CD8-positive, alpha-beta memory T cell (primary cell): Measurements from ENCODE around the gene SORD. TPM values are rescaled to one million over a fixed set of nuclear protein-coding genes. Genes with fewer than 3 reads are reported as not detected.
"Not testable (repeated sequence)": the region's sequence is repeated elsewhere in the genome, so short reads cannot be mapped to it uniquely, and the experiment has no call there.

Source experiments
- CTCF ChIA-PET: fragments of 350-600 bp; sonication (Branson Sonifier 250); formaldehyde crosslinking; loops from one replicate; lab custom pipeline; 2021; ENCODE audit warnings: antibody characterized with exemption; lab: Charles Lee
- POLR2A ChIA-PET: fragments of 350-600 bp; sonication (Branson Sonifier 250); formaldehyde crosslinking; loops from one replicate; lab custom pipeline; 2021; ENCODE audit warnings: antibody characterized with exemption; lab: Charles Lee
- DNase-seq, 5 donors: peaks; one replicate each; pipeline versions ENCODE4 v3.0.0 to v3.0.0-alpha.2; 2020 to 2022; ENCODE audit warnings: mixed read lengths in 1 of 5
- H3K27ac ChIP-seq: one replicate; pipeline ENCODE4 v1.7.0; 2013; ENCODE audit warnings: low read depth, mild to moderate bottlenecking, low read length, moderate library complexity
- H3K27me3 ChIP-seq: 2 replicates; pipeline ENCODE4 v1.7.0; 2013; ENCODE audit warnings: low read length, mild to moderate bottlenecking; ENCODE audit not compliant: insufficient read depth, poor library complexity, severe bottlenecking
- H3K36me3 ChIP-seq: 2 replicates; pipeline ENCODE4 v1.7.0; 2013; ENCODE audit warnings: mild to moderate bottlenecking, low read length, moderate library complexity; ENCODE audit not compliant: insufficient read depth
- H3K4me1 ChIP-seq: 2 replicates; pipeline ENCODE4 v1.7.0; 2013; ENCODE audit warnings: mild to moderate bottlenecking, low read length, moderate library complexity; ENCODE audit not compliant: insufficient read depth
- H3K4me3 ChIP-seq: 2 replicates; pipeline ENCODE4 v1.7.0; 2013; ENCODE audit warnings: mild to moderate bottlenecking, low read length
- H3K9me3 ChIP-seq: 2 replicates; pipeline ENCODE4 v1.7.0; 2013; ENCODE audit warnings: mild to moderate bottlenecking, low read length
- H3K27ac Mint-ChIP-seq, 8 donors: one replicate each; pipeline ENCODE4 v1.8.0; 2020 to 2021; ENCODE audit warnings: mixed read lengths in 8 of 8, mild to moderate bottlenecking in 6 of 8, inconsistent platforms in 3 of 8, moderate library complexity in 3 of 8
- H3K27me3 Mint-ChIP-seq, 2 donors: one replicate each; pipeline ENCODE4 v1.8.0; 2020 to 2021; ENCODE audit warnings: mixed read lengths in 2 of 2, mild to moderate bottlenecking in 1 of 2, moderate library complexity in 1 of 2
- H3K36me3 Mint-ChIP-seq, 3 donors: one replicate each; pipeline ENCODE4 v1.8.0; 2020 to 2021; ENCODE audit warnings: mixed read lengths in 3 of 3, inconsistent platforms in 1 of 3, mild to moderate bottlenecking in 1 of 3
- H3K4me1 Mint-ChIP-seq, 3 donors: one replicate each; pipeline ENCODE4 v1.8.0; 2020 to 2021; ENCODE audit warnings: mixed read lengths in 3 of 3, inconsistent platforms in 1 of 3, mild to moderate bottlenecking in 1 of 3
- H3K4me3 Mint-ChIP-seq, 7 donors: one replicate each; pipeline ENCODE4 v1.8.0; 2020 to 2021; ENCODE audit warnings: mixed read lengths in 7 of 7, mild to moderate bottlenecking in 6 of 7, moderate library complexity in 4 of 7, inconsistent platforms in 2 of 7
- H3K9me3 Mint-ChIP-seq, 5 donors: one replicate each; pipeline ENCODE4 v1.8.0; 2020 to 2022; ENCODE audit warnings: mixed read lengths in 5 of 5, mild to moderate bottlenecking in 3 of 5, moderate library complexity in 2 of 5, inconsistent platforms in 1 of 5
- polyA plus RNA-seq: library from polyadenylated mRNA; unstranded; fragments of 300-500 nt; fragmentation: Illumina TruSeq; gene quantifications from one replicate; pipeline ENCODE4 v1.2.3, GENCODE V29; 2021
- total RNA-seq, 2 experiments: library from RNA; stranded (reverse); gene quantifications; one replicate each; pipeline ENCODE4 v1.2.3, GENCODE V29; 2021

The SORD gene
- total and polyA plus RNA-seq, 3 experiments from 2014 or later, result 7.8 to 23.1 (median 23.0) TPM

GRCh38 chr15:44988184-44988869 is 34.7 kb upstream of the SORD start:
- CTCF ChIA-PET, H3K27ac Mint-ChIP-seq, H3K9me3 Mint-ChIP-seq, H3K9me3 ChIP-seq, DNase-seq, POLR2A ChIA-PET, H3K27me3 ChIP-seq, H3K36me3 Mint-ChIP-seq, H3K4me3 Mint-ChIP-seq, H3K4me3 ChIP-seq, H3K27ac ChIP-seq, H3K36me3 ChIP-seq, H3K4me1 ChIP-seq: not testable (repeated sequence)
- Mint-ChIP-seq H3K27me3 (peaks cover 12 to 24% of the 10 kb centered on the region in 2 donors), H3K4me1 (peaks cover 0 to 10% (median 0%) of the 10 kb centered on the region in 3 donors)

- H3K36me3 ChIP-seq, H3K9me3 ChIP-seq, H3K9me3 Mint-ChIP-seq, H3K27ac Mint-ChIP-seq, H3K27me3 ChIP-seq, H3K4me3 Mint-ChIP-seq, H3K36me3 Mint-ChIP-seq, H3K4me3 ChIP-seq, POLR2A ChIA-PET, DNase-seq, CTCF ChIA-PET, H3K4me1 ChIP-seq, H3K27ac ChIP-seq: not testable (repeated sequence)
- peaks cover 11 to 24% of the 10 kb centered on the region in 2 donors for H3K27me3 Mint-ChIP-seq
- H3K4me1 Mint-ChIP-seq, result peaks cover 0 to 10% (median 0%) of the 10 kb centered on the region in 3 donors
These were observed 34.1 kb upstream of the SORD start for GRCh38 chr15:44988870-44989219.

DNA sequence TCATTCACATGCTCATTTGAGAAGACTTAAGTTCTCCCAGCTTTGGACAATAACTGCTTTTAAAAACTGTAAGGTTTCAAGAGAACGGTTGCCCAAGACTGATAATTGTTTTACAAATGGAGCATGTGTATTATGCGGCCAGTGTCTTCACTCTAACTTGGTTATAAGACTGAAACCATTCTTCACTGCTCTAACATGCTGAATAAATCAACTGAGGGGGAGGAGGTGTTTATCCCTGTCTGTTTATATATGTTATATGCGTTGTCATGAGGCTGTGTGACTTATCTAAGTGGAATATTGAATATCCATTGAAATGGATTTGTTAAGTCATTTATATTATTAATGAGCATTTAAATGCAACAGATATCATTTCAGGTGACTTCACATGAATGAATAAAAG is 25.4 kb upstream of the SORD start:
- H3K4me3 Mint-ChIP-seq, H3K9me3 Mint-ChIP-seq, H3K4me1 ChIP-seq, H3K36me3 ChIP-seq, H3K27me3 Mint-ChIP-seq, H3K36me3 Mint-ChIP-seq, H3K27ac Mint-ChIP-seq, DNase-seq, H3K9me3 ChIP-seq, POLR2A ChIA-PET, H3K27me3 ChIP-seq, H3K4me1 Mint-ChIP-seq, H3K27ac ChIP-seq, CTCF ChIA-PET, H3K4me3 ChIP-seq: not testable (repeated sequence)

GRCh38 chr15:44999105-44999504 is 23.9 kb upstream of the SORD start:
- POLR2A ChIA-PET, result no interaction called here
- H3K9me3 Mint-ChIP-seq, result no peaks in the 10 kb centered on the region

GRCh38 chr15:45001180-45001579 is 21.8 kb upstream of the SORD start:
- H3K27ac Mint-ChIP-seq, H3K9me3 Mint-ChIP-seq, POLR2A ChIA-PET, H3K27ac ChIP-seq, H3K36me3 Mint-ChIP-seq, DNase-seq, H3K4me1 Mint-ChIP-seq, H3K4me3 Mint-ChIP-seq, CTCF ChIA-PET, H3K27me3 ChIP-seq, H3K36me3 ChIP-seq, H3K27me3 Mint-ChIP-seq, H3K4me3 ChIP-seq, H3K4me1 ChIP-seq, H3K9me3 ChIP-seq: not testable (repeated sequence)

More at GRCh38 chr15:44999105-44999504, 23.9 kb upstream of the SORD start:
- Histone ChIP-seq H3K27me3 (no peaks in the 10 kb centered on the region), H3K27ac (no peak overlapping the region), H3K4me1 (no peaks in the 10 kb centered on the region), H3K36me3 (no peaks in the 10 kb centered on the region), H3K4me3 (no peak overlapping the region), H3K9me3 (no peaks in the 10 kb centered on the region)
- H3K27me3 Mint-ChIP-seq, result peaks cover under 1 to 5% of the 10 kb centered on the region in 2 donors
- H3K4me1 Mint-ChIP-seq, result no peaks in the 10 kb centered on the region
- no peaks in the 10 kb centered on the region for H3K36me3 Mint-ChIP-seq
- H3K4me3 Mint-ChIP-seq, result no peak overlapping the region
- CTCF ChIA-PET, result no interaction called here
- DNase-seq, result no peak
- no peak overlapping the region for H3K27ac Mint-ChIP-seq

DNA sequence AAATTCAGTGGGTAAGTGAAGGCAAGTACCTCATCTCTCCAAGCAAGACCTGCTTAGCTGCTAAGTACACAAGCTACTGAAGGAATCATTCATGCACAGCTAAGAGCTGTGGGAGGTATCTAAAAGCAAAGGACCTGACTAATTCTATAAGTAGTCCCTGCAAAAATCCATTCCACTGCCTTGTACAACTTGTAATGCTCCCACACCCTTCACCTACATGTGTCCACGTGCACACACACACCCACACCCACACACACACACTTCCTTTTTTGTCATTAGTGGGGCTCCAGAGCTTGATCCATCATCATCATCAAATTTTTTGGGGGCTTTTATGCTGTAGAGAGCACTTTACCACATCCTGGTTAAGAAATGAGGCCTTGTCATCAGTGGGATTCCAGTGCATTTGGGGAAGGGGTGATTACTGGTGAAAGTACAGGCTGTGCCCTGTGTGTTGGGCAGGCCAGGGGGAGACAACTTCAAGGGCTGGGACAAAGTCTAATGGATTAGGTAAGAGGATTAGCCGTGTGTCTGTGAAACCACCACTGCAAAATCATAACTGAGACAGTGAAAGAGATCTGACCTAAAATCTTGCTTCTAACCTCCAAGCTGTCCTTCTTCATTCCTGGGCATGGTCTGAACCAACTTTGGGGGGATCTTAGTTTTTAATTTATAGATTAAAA is 19.1 kb upstream of the SORD start:
- H3K27ac ChIP-seq, H3K36me3 Mint-ChIP-seq, H3K9me3 Mint-ChIP-seq, CTCF ChIA-PET, H3K4me1 ChIP-seq, DNase-seq, H3K4me1 Mint-ChIP-seq, H3K4me3 ChIP-seq, H3K4me3 Mint-ChIP-seq, POLR2A ChIA-PET, H3K27me3 Mint-ChIP-seq, H3K36me3 ChIP-seq, H3K27me3 ChIP-seq, H3K9me3 ChIP-seq: not testable (repeated sequence)
- H3K27ac Mint-ChIP-seq, result peak overlapping the region in 1 of 8 donors; percentile 24

- H3K27ac Mint-ChIP-seq, H3K27ac ChIP-seq, H3K36me3 ChIP-seq, H3K4me3 Mint-ChIP-seq, H3K9me3 Mint-ChIP-seq, POLR2A ChIA-PET, H3K4me1 ChIP-seq, H3K36me3 Mint-ChIP-seq, H3K27me3 Mint-ChIP-seq, DNase-seq, CTCF ChIA-PET, H3K9me3 ChIP-seq, H3K4me1 Mint-ChIP-seq, H3K27me3 ChIP-seq, H3K4me3 ChIP-seq: not testable (repeated sequence)
These were observed 18.3 kb upstream of the SORD start for GRCh38 chr15:45004590-45005175.

DNA sequence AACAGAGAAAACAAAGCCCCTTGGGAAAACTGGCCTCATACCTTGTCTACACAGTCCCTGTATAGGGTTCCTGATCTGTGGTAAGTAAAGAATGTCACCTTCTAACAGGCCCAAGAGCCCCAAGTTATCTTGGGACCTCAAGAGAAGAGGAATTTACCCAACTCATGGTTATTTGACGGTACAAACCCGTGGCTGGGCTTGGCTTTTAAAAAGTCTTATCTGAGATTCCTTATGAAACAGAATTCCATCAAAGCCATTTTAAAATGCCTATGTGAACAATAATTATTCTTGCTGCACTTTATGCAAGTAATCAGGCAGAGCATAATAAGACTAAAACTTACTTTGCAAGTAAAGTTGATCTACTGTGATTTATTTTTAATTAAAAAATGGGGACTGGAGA is 13.9 kb upstream of the SORD start:
- no peak overlapping the region for H3K4me3 Mint-ChIP-seq
- no peak for DNase-seq
- Histone ChIP-seq H3K4me3 (no peak overlapping the region), H3K27ac (no peak overlapping the region), H3K9me3 (no peaks in the 10 kb centered on the region), H3K4me1 (no peaks in the 10 kb centered on the region), H3K27me3 (no peaks in the 10 kb centered on the region), H3K36me3 (no peaks in the 10 kb centered on the region)
- no peaks in the 10 kb centered on the region for H3K4me1 Mint-ChIP-seq
- H3K27me3 Mint-ChIP-seq, result peaks cover 4 to 28% of the 10 kb centered on the region in 2 donors
- peaks cover 0 to 2% (median 0%) of the 10 kb centered on the region in 5 donors for H3K9me3 Mint-ChIP-seq
- H3K36me3 Mint-ChIP-seq, result no peaks in the 10 kb centered on the region
- CTCF ChIA-PET, result no interaction called here
- POLR2A ChIA-PET, result no interaction called here
- H3K27ac Mint-ChIP-seq, result no peak overlapping the region
